ENCODE measurements around the gene SLC44A1. TPM values are rescaled to one million over a fixed set of nuclear protein-coding genes. Genes with fewer than 3 reads are reported as not detected.

Gene SLC44A1
- total RNA-seq, 1 donor from 2014 or later: 55.2 TPM

GRCh38 chr9:105286098-105286497, 41.6 kb downstream of the SLC44A1 start:
- ATAC-seq: no peak
- no peak for DNase-seq
- Histone ChIP-seq H3K36me3 (no peaks in the 10 kb centered on the region), H3K4me3 (no peak overlapping the region), H3K27ac (no peak overlapping the region), H3K4me1 (peaks cover 8% of the 10 kb centered on the region), H3K27me3 (ENCODE audit: low read depth) (no peaks in the 10 kb centered on the region), H3K9me3 (no peaks in the 10 kb centered on the region)
- intact Hi-C loops (cut with DNase I): no loop called here
- TF ChIP-seq CTCF (IDR thresholded peaks at IDR 0.05): no peak

GRCh38 chr9:105289305-105289704, 44.9 kb downstream of the SLC44A1 start:
- H3K4me1 ChIP-seq: peaks cover 13% of the 10 kb centered on the region

GRCh38 chr9:105290418-105290817, 46.0 kb downstream of the SLC44A1 start:
- peaks cover 13% of the 10 kb centered on the region for H3K4me1 ChIP-seq
- H3K4me3 ChIP-seq: no peak overlapping the region
- no peaks in the 10 kb centered on the region for H3K36me3 ChIP-seq
- no peaks in the 10 kb centered on the region for H3K9me3 ChIP-seq
- no peaks in the 10 kb centered on the region for H3K27me3 ChIP-seq (ENCODE audit: low read depth)
- no peak for TF ChIP-seq CTCF (IDR thresholded peaks at IDR 0.05)
- intact Hi-C loops (cut with DNase I): no loop called here
- DNase-seq (no peak), ATAC-seq (no peak)
- no peak overlapping the region for H3K27ac ChIP-seq

More at GRCh38 chr9:105289305-105289704, 44.9 kb downstream of the SLC44A1 start:
- Histone ChIP-seq H3K27ac (no peak overlapping the region), H3K36me3 (no peaks in the 10 kb centered on the region), H3K27me3 (ENCODE audit: low read depth) (no peaks in the 10 kb centered on the region), H3K4me3 (no peak overlapping the region), H3K9me3 (no peaks in the 10 kb centered on the region)
- TF ChIP-seq CTCF (IDR thresholded peaks at IDR 0.05): no peak
- ATAC-seq (no peak), DNase-seq (no peak)
- intact Hi-C loops (cut with DNase I): no loop called here

GRCh38 chr9:105290954-105291353, 46.5 kb downstream of the SLC44A1 start:
- Histone ChIP-seq H3K4me1 (peaks cover 13% of the 10 kb centered on the region), H3K27me3 (ENCODE audit: low read depth) (no peaks in the 10 kb centered on the region), H3K9me3 (no peaks in the 10 kb centered on the region), H3K4me3 (no peak overlapping the region), H3K36me3 (no peaks in the 10 kb centered on the region), H3K27ac (no peak overlapping the region)
- ATAC-seq: no peak
- TF ChIP-seq CTCF (IDR thresholded peaks at IDR 0.05): no peak
- intact Hi-C loops (cut with DNase I): no loop called here
- no peak for DNase-seq

GRCh38 chr9:105291422-105291859, 47.0 kb downstream of the SLC44A1 start:
- H3K27me3 ChIP-seq (ENCODE audit: low read depth): no peaks in the 10 kb centered on the region
- no peak for TF ChIP-seq CTCF (IDR thresholded peaks at IDR 0.05)
- ATAC-seq (no peak), DNase-seq (no peak)
- H3K4me3 ChIP-seq: no peak overlapping the region
- H3K4me1 ChIP-seq: peaks cover 13% of the 10 kb centered on the region
- intact Hi-C loops (cut with DNase I): no loop called here
- H3K9me3 ChIP-seq: no peaks in the 10 kb centered on the region
- H3K36me3 ChIP-seq: no peaks in the 10 kb centered on the region
- no peak overlapping the region for H3K27ac ChIP-seq

- Histone ChIP-seq H3K27ac (no peak overlapping the region), H3K27me3 (ENCODE audit: low read depth) (no peaks in the 10 kb centered on the region), H3K36me3 (no peaks in the 10 kb centered on the region), H3K4me3 (no peak overlapping the region), H3K4me1 (peaks cover 13% of the 10 kb centered on the region), H3K9me3 (no peaks in the 10 kb centered on the region)
- TF ChIP-seq CTCF (IDR thresholded peaks at IDR 0.05): no peak
- DNase-seq (no peak), ATAC-seq (no peak)
- intact Hi-C loops (cut with DNase I): no loop called here
Measured at GRCh38 chr9:105291938-105292337, 47.5 kb downstream of the SLC44A1 start.
